Thyroid gland (tissue), 4 donors: ENCODE results near the gene TCF7L1.

Experiments
- POLR2A ChIP-seq, 2 donors: fragments of 450-650 bp; IDR thresholded peaks; one replicate each; pipeline ENCODE4 v1.6.1; 2017; ENCODE audit warnings: antibody characterized with exemption in 2 of 2, mild to moderate bottlenecking in 2 of 2, moderate library complexity in 1 of 2
- TF ChIP-seq, protein P1 (sequence below), 6 experiments: fragments of 200-600 bp in 3 of 6; fragments of 450-650 bp in 3 of 6; sonication (generic) in 3 of 6; IDR thresholded peaks; one replicate each; pipeline ENCODE4 v1.5.1; 2016 to 2019; ENCODE audit warnings: antibody characterized with exemption in 6 of 6, mild to moderate bottlenecking in 2 of 6, inconsistent platforms in 1 of 6, moderate library complexity in 1 of 6

DNA sequence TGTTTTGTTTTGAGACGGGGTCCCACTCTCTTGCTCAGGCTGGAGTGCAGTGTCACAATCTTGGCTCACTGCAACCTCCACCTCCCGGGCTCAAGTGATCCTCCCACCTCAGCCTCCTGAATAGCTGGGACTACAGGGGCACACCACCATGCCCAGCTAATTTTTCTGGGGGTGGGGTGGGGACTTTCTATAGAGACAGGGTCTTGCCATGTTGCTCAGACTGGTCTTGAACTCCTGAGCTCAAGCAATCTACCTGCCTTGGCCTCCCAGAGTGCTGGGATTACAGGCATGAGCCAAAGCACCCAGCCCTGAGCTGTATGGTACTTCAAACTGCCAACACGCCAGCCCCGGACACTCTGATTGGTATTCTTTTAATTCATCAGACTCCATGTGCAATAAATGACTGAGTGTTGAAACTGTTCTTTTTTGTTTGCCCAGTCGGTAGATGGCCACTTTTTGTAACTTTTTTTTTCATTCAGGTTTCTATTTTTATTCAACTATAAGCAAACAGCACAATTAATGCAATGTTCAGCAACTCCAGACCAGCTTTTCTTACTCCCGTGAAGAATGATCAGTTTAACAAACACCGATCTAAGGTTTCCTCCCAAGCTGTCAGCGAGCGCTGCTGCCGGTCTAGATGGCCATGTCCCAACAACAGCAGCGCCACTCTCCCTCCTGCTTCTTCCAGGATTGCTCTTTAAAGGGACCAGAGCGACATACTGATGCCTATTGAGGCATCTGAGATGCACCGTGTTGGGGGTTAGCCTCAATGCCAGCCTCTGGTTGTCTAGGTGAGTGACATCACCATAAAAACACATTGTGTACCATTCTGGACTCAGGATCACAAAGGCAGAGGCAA lies 207.1 kb downstream of the TCF7L1 start:
- TF ChIP-seq, protein P1, sequence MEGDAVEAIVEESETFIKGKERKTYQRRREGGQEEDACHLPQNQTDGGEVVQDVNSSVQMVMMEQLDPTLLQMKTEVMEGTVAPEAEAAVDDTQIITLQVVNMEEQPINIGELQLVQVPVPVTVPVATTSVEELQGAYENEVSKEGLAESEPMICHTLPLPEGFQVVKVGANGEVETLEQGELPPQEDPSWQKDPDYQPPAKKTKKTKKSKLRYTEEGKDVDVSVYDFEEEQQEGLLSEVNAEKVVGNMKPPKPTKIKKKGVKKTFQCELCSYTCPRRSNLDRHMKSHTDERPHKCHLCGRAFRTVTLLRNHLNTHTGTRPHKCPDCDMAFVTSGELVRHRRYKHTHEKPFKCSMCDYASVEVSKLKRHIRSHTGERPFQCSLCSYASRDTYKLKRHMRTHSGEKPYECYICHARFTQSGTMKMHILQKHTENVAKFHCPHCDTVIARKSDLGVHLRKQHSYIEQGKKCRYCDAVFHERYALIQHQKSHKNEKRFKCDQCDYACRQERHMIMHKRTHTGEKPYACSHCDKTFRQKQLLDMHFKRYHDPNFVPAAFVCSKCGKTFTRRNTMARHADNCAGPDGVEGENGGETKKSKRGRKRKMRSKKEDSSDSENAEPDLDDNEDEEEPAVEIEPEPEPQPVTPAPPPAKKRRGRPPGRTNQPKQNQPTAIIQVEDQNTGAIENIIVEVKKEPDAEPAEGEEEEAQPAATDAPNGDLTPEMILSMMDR (IDR thresholded peaks at IDR 0.05) = no peak
- no peak for TF ChIP-seq POLR2A (IDR thresholded peaks at IDR 0.05)
